Liver (tissue), 9 donors: ENCODE results near the gene COL4A3. TPM values are rescaled to one million over a fixed set of nuclear protein-coding genes. Genes with fewer than 3 reads are reported as not detected.

ENCODE experiments used
- DNase-seq: peaks from one replicate; pipeline ENCODE4 v3.0.0-alpha.2; 2017; ENCODE audit warnings: low spot score
- H3K27ac ChIP-seq, 2 donors: one replicate each; pipeline ENCODE4 v1.7.0; 2013; ENCODE audit warnings: inconsistent platforms in 2 of 2, low read length in 2 of 2, control low read depth in 1 of 2, low read depth in 1 of 2, mild to moderate bottlenecking in 1 of 2
- H3K27me3 ChIP-seq, 4 donors: one replicate each; pipeline versions ENCODE4 v1.6.1 to v1.7.0; 2013; ENCODE audit warnings: low read length in 3 of 4, inconsistent platforms in 1 of 4, mild to moderate bottlenecking in 1 of 4, moderate library complexity in 1 of 4; ENCODE audit not compliant: control insufficient read depth in 4 of 4, insufficient read depth in 4 of 4
- H3K36me3 ChIP-seq, 4 donors: one replicate each; pipeline versions ENCODE4 v1.6.1 to v1.7.0; 2013; ENCODE audit warnings: low read length in 3 of 4, mild to moderate bottlenecking in 3 of 4, low read depth in 1 of 4, moderate library complexity in 1 of 4; ENCODE audit not compliant: control insufficient read depth in 4 of 4, insufficient read depth in 3 of 4
- H3K4me1 ChIP-seq, 4 donors: one replicate each; pipeline versions ENCODE4 v1.6.1 to v1.7.0; 2013; ENCODE audit warnings: low read length in 3 of 4, mild to moderate bottlenecking in 3 of 4, moderate library complexity in 1 of 4; ENCODE audit not compliant: control insufficient read depth in 4 of 4, insufficient read depth in 4 of 4
- H3K4me3 ChIP-seq, 3 donors: one replicate each; pipeline versions ENCODE4 v1.6.1 to v1.7.0; 2013; ENCODE audit warnings: low read length in 3 of 3, control low read depth in 1 of 3, low read depth in 1 of 3, mild to moderate bottlenecking in 1 of 3
- H3K9ac ChIP-seq, 2 donors: one replicate each; pipeline ENCODE4 v1.7.0; 2013; ENCODE audit warnings: low read length in 2 of 2, mild to moderate bottlenecking in 2 of 2, moderate library complexity in 2 of 2, control low read depth in 1 of 2, low read depth in 1 of 2
- H3K9me3 ChIP-seq, 4 donors: one replicate each; pipeline versions ENCODE4 v1.6.1 to v1.7.0; 2013; ENCODE audit warnings: low read length in 3 of 4; ENCODE audit not compliant: control insufficient read depth in 4 of 4
- EGR1 ChIP-seq, 2 donors: IDR thresholded peaks; 2 replicates each; pipeline ENCODE4 v1.6.1; 2016 to 2018; ENCODE audit warnings: antibody characterized with exemption in 2 of 2, low read depth in 2 of 2
- FOXA1 ChIP-seq: IDR thresholded peaks from 2 replicates; pipeline ENCODE4 v1.6.1; 2016; ENCODE audit warnings: antibody characterized with exemption
- FOXA2 ChIP-seq: IDR thresholded peaks from 2 replicates; pipeline ENCODE4 v1.6.1; 2016; ENCODE audit warnings: antibody characterized with exemption
- GABPA ChIP-seq, 2 donors: IDR thresholded peaks in 1 of 2; conservative IDR thresholded peaks in 1 of 2; 2 replicates each; pipeline ENCODE4 v1.6.1; 2016; ENCODE audit warnings: antibody characterized with exemption in 2 of 2, mild to moderate bottlenecking in 1 of 2, moderate library complexity in 1 of 2
- HNF4A ChIP-seq, 2 donors: conservative IDR thresholded peaks; 2 replicates each; pipeline ENCODE4 v1.6.1; 2016; ENCODE audit warnings: antibody characterized with exemption in 2 of 2, mild to moderate bottlenecking in 2 of 2
- HNF4G ChIP-seq: IDR thresholded peaks from 2 replicates; pipeline ENCODE4 v1.6.1; 2016; ENCODE audit warnings: antibody characterized with exemption
- JUND ChIP-seq, 2 donors: IDR thresholded peaks; 2 replicates each; pipeline ENCODE4 v1.6.1; 2016; ENCODE audit warnings: antibody characterized with exemption in 2 of 2
- NR2F2 ChIP-seq: IDR thresholded peaks from 2 replicates; pipeline ENCODE4 v1.6.1; 2016; ENCODE audit warnings: antibody characterized with exemption
- RAD21 ChIP-seq, 2 donors: IDR thresholded peaks; 2 replicates each; pipeline ENCODE4 v1.6.1; 2016; ENCODE audit warnings: antibody characterized with exemption in 2 of 2, mild to moderate bottlenecking in 2 of 2
- RXRA ChIP-seq, 2 donors: IDR thresholded peaks; 2 replicates each; pipeline ENCODE4 v1.6.1; 2017 to 2018; ENCODE audit warnings: antibody characterized with exemption in 2 of 2, mild to moderate bottlenecking in 1 of 2
- SP1 ChIP-seq: IDR thresholded peaks from 2 replicates; pipeline ENCODE4 v1.6.1; 2018; ENCODE audit warnings: antibody characterized with exemption, mild to moderate bottlenecking
- TAF1 ChIP-seq: conservative IDR thresholded peaks from 2 replicates; pipeline ENCODE4 v1.6.1; 2016; ENCODE audit warnings: antibody characterized with exemption, mild to moderate bottlenecking
- YY1 ChIP-seq: IDR thresholded peaks from 2 replicates; pipeline ENCODE4 v1.6.1; 2016; ENCODE audit warnings: antibody characterized with exemption, mild to moderate bottlenecking
- WGBS: extraction: QIAGEN DNeasy Blood & Tissue Kit; methylation state at CpG from one replicate; pipeline ENCODE4 v1.1.7; 2013; 5-methylcytosine and 5-hydroxymethylcytosine counted together
- polyA plus RNA-seq, 2 donors: library from polyadenylated mRNA; stranded (reverse) in 1 of 2; unstranded in 1 of 2; fragments of 200-250 nt in 1 of 2; fragments of >200 nt in 1 of 2; fragmentation: Nextera tagmentation in 1 of 2; extraction: Ambion mirVana in 1 of 2; gene quantifications; one replicate each; pipeline versions ENCODE4 v1.2.1 to v1.2.3, GENCODE V29; 2013 to 2015
- total RNA-seq, 2 donors: library from RNA; depleted of rRNA; stranded (reverse); fragments of >200 nt; gene quantifications; one replicate each; pipeline ENCODE4 v1.2.3, GENCODE V29; 2014
- TF ChIP-seq, protein P1 (sequence below): IDR thresholded peaks from 2 replicates; pipeline ENCODE4 v1.6.1; 2016; ENCODE audit warnings: antibody characterized with exemption
- TF ChIP-seq, protein P2 (sequence below): IDR thresholded peaks from 2 replicates; pipeline ENCODE4 v1.6.1; 2016; ENCODE audit warnings: antibody characterized with exemption
- TF ChIP-seq, protein P3 (sequence below): fragments of 150-350 bp; IDR thresholded peaks from 2 replicates; pipeline ENCODE4 v1.5.1; 2017; ENCODE audit warnings: improper control_type of control experiment, low read depth, low read length; ENCODE audit not compliant: missing input control
- TF ChIP-seq, protein P4 (sequence below): IDR thresholded peaks from 2 replicates; pipeline ENCODE4 v1.6.1; 2016; ENCODE audit warnings: antibody characterized with exemption
- donor health status: healthy.
- donor health status: healthy.
- donor health status: healthy.
- donor health status: healthy.
- donor health status: healthy.

The COL4A3 gene
- total and polyA plus RNA-seq, 4 donors, result 0.05 to 2.3 (median 0.35) TPM

DNA sequence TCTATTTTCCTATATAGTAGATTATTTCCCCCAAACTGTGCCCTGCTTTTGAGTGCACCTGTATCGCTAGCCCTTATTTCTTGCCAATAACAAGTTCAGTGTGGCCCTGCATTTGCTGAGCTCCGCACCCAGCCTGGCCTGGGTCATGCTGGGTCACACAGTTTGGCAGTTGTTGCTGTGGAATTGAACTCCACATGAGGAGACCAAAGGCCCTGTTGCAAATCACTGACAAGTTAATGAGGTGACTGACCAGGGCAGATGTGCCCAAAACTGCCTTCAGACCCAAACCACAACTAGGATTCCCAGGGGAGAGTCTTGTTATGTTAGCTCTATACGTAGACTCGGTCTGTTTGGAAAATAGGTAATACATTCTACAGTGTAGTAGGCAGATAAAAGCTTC is 31.4 kb upstream of the COL4A3 start:
- no peak overlapping the region for H3K9ac ChIP-seq
- no peak overlapping the region for H3K4me3 ChIP-seq
- TF ChIP-seq RAD21 (IDR thresholded peaks at IDR 0.05), result peak; percentile 34 to 63
- TF ChIP-seq, protein P1, sequence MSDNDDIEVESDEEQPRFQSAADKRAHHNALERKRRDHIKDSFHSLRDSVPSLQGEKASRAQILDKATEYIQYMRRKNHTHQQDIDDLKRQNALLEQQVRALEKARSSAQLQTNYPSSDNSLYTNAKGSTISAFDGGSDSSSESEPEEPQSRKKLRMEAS, result peak; percentile 47
- TF ChIP-seq NR2F2, result peak; percentile 34
- no peak for TF ChIP-seq GABPA (IDR thresholded peaks at IDR 0.05 in 1 of 2, conservative IDR thresholded peaks at IDR 0.05 in 1 of 2)
- peak; percentile 77 for TF ChIP-seq SP1
- peak; percentile 65 to 81 for TF ChIP-seq HNF4A (conservative IDR thresholded peaks at IDR 0.05)
- TF ChIP-seq YY1, result no peak
- TF ChIP-seq JUND (IDR thresholded peaks at IDR 0.05), result no peak
- peak; percentile 90 to 98 for TF ChIP-seq RXRA (IDR thresholded peaks at IDR 0.05)
- TF ChIP-seq HNF4G, result peak; percentile 42
- peaks cover 0 to 16% (median 10%) of the 10 kb centered on the region in 4 donors for H3K4me1 ChIP-seq
- no peaks in the 10 kb centered on the region for H3K36me3 ChIP-seq
- H3K27ac ChIP-seq, result no peak overlapping the region
- DNase-seq, result no peak
- no peaks in the 10 kb centered on the region for H3K9me3 ChIP-seq
- H3K27me3 ChIP-seq, result no peaks in the 10 kb centered on the region
- WGBS, result 49% methylated on average over 4 of the region's 4 CpGs

DNA sequence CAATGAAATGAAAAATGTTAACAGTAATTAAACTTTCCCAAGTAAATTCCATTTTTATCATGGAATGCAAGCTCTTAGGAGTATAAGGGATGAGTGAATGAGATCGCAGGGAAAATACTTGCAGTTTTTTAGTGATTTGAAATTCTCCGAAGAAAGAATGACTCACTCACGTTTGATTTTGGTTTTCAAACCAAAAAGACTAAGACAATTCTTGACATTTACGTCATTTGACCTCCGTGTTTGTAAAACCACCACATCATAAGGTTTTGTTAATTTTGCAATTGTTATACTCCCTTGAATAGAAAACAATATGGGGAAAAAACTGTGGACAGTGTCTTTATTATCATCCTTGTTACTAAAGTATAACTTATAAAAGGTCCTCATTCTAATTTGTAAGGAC is 29.8 kb upstream of the COL4A3 start:
- 93% methylated on average over 5 of the region's 5 CpGs for WGBS
- Histone ChIP-seq H3K27me3 (no peaks in the 10 kb centered on the region), H3K9me3 (no peaks in the 10 kb centered on the region), H3K4me1 (peaks cover 0 to 16% (median 10%) of the 10 kb centered on the region in 4 donors), H3K36me3 (no peaks in the 10 kb centered on the region), H3K27ac (no peak overlapping the region), H3K9ac (no peak overlapping the region), H3K4me3 (no peak overlapping the region)
- TF ChIP-seq TAF1 (no peak), FOXA2 (no peak), EGR1 (IDR thresholded peaks at IDR 0.05; ENCODE audit: low read depth in 2 of 2) (no peak), HNF4G (no peak), FOXA1 (no peak), SP1 (no peak), RAD21 (IDR thresholded peaks at IDR 0.05) (no peak), RXRA (IDR thresholded peaks at IDR 0.05) (no peak), YY1 (no peak), GABPA (IDR thresholded peaks at IDR 0.05 in 1 of 2, conservative IDR thresholded peaks at IDR 0.05 in 1 of 2) (no peak), HNF4A (conservative IDR thresholded peaks at IDR 0.05) (no peak), NR2F2 (no peak), JUND (IDR thresholded peaks at IDR 0.05) (no peak)
- TF ChIP-seq, protein P2, sequence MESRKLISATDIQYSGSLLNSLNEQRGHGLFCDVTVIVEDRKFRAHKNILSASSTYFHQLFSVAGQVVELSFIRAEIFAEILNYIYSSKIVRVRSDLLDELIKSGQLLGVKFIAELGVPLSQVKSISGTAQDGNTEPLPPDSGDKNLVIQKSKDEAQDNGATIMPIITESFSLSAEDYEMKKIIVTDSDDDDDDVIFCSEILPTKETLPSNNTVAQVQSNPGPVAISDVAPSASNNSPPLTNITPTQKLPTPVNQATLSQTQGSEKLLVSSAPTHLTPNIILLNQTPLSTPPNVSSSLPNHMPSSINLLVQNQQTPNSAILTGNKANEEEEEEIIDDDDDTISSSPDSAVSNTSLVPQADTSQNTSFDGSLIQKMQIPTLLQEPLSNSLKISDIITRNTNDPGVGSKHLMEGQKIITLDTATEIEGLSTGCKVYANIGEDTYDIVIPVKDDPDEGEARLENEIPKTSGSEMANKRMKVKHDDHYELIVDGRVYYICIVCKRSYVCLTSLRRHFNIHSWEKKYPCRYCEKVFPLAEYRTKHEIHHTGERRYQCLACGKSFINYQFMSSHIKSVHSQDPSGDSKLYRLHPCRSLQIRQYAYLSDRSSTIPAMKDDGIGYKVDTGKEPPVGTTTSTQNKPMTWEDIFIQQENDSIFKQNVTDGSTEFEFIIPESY, result no peak
- TF ChIP-seq, protein P3, sequence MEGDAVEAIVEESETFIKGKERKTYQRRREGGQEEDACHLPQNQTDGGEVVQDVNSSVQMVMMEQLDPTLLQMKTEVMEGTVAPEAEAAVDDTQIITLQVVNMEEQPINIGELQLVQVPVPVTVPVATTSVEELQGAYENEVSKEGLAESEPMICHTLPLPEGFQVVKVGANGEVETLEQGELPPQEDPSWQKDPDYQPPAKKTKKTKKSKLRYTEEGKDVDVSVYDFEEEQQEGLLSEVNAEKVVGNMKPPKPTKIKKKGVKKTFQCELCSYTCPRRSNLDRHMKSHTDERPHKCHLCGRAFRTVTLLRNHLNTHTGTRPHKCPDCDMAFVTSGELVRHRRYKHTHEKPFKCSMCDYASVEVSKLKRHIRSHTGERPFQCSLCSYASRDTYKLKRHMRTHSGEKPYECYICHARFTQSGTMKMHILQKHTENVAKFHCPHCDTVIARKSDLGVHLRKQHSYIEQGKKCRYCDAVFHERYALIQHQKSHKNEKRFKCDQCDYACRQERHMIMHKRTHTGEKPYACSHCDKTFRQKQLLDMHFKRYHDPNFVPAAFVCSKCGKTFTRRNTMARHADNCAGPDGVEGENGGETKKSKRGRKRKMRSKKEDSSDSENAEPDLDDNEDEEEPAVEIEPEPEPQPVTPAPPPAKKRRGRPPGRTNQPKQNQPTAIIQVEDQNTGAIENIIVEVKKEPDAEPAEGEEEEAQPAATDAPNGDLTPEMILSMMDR, result no peak
- TF ChIP-seq, protein P4, sequence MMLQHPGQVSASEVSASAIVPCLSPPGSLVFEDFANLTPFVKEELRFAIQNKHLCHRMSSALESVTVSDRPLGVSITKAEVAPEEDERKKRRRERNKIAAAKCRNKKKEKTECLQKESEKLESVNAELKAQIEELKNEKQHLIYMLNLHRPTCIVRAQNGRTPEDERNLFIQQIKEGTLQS, result no peak
- TF ChIP-seq, protein P1, result no peak
- no peak for DNase-seq
